Epithelial cell of esophagus (primary cell): ENCODE measurements around the gene SEMG1.

Experiments used
- DNase-seq: peaks from one replicate; pipeline ENCODE4 v3.0.0; 2010; ENCODE audit warnings: low read depth
- H3K4me3 ChIP-seq: 2 replicates; pipeline ENCODE4 v1.5.1; 2011; ENCODE audit warnings: mild to moderate bottlenecking, low read length, control low read depth
- TF ChIP-seq, protein P1 (sequence below): IDR thresholded peaks from 2 replicates; pipeline ENCODE4 v1.5.1; 2011; ENCODE audit warnings: low read depth, mild to moderate bottlenecking, low read length, control low read depth, inconsistent platforms; ENCODE audit not compliant: insufficient read depth; ENCODE audit errors: missing control alignments

Gene SEMG1

DNA sequence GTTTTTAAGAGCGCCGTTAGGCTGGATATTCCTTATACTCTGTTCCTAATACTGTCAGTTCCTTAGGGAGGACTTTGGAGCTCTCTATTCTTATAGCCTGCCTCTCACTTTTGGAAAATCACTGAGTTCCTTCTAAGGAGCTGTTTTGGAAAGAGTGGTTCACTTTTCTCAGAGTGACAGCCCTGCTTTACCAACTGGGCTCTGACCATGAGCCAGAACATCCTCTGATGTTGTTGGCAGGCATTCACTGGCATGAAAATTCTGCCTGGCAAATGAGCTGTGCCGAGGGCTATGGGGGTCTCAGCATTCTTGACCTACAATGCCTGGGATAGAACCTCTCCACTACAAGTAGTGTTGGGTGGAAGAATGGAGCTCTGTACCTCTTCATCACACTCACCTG is 14.9 kb upstream of the SEMG1 start:
- no peak overlapping the region for H3K4me3 ChIP-seq
- TF ChIP-seq, protein P1, sequence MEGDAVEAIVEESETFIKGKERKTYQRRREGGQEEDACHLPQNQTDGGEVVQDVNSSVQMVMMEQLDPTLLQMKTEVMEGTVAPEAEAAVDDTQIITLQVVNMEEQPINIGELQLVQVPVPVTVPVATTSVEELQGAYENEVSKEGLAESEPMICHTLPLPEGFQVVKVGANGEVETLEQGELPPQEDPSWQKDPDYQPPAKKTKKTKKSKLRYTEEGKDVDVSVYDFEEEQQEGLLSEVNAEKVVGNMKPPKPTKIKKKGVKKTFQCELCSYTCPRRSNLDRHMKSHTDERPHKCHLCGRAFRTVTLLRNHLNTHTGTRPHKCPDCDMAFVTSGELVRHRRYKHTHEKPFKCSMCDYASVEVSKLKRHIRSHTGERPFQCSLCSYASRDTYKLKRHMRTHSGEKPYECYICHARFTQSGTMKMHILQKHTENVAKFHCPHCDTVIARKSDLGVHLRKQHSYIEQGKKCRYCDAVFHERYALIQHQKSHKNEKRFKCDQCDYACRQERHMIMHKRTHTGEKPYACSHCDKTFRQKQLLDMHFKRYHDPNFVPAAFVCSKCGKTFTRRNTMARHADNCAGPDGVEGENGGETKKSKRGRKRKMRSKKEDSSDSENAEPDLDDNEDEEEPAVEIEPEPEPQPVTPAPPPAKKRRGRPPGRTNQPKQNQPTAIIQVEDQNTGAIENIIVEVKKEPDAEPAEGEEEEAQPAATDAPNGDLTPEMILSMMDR = no peak
- no peak for DNase-seq

DNA sequence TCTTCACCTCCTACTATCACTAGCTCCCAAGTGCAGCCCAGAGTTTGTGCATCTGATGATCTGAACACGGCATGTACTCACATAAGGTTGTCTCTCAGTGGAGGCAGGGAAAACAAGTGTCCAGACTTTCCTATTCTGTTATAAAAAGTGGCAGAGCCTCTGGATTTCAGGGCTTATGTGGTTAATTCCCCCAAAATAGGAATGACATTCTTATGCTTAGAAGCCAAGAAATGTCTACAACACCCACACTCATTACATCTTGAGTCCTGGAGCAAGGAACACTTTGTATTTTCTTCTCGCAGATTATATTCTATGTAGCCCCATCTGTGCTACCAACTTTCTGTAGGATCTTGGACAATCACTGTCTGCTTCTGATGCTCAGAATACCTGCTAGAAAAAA is 13.5 kb upstream of the SEMG1 start:
- H3K4me3 ChIP-seq = no peak overlapping the region
- DNase-seq = no peak
- TF ChIP-seq, protein P1 = no peak

GRCh38 chr20:45209924-45210323 is 3.1 kb downstream of the SEMG1 start:
- TF ChIP-seq, protein P1 = no peak
- H3K4me3 ChIP-seq = no peak overlapping the region
- DNase-seq = no peak

GRCh38 chr20:45211569-45212474 is 5.0 kb downstream of the SEMG1 start:
- no peak for DNase-seq
- TF ChIP-seq, protein P1 = no peak
- H3K4me3 ChIP-seq = no peak overlapping the region

DNA sequence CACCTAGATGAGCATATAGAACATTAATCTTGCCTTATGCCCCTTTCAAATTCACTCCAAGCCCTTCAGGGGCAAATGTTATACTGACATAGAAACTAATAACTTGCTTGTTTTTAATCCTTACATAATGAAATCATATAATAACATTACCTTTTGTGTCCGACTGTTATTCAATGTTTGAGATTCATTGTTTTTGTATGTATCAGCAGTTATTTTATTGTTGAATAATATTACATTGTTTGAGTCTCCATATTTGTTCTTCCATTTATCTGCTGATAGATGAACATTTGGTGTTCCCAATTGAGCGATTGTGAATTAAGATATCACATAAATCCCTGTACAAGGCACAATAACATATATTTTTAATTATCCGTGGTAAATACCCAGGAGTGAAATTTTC is 6.0 kb downstream of the SEMG1 start:
- TF ChIP-seq, protein P1 = no peak
- DNase-seq = no peak
- no peak overlapping the region for H3K4me3 ChIP-seq

DNA sequence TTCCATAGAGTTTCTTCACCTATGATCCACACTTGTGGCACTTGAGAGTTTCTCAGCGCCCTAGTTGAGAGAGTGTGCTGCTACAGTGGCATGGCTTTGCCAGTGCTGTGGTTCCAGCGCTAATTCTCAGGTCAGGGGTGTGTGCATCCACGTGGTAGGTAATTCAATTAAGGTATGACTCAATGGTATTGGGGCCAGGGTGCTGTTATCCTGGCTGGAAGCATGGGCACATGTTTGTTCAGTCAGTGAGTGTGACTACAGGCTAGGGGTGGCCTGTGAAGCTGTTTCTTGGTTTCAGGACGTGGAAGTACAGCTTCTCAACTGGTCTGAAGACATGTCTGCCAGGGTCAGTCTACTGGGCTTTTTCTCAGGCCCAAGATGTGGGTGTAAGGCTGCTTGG is 11.3 kb downstream of the SEMG1 start:
- no peak overlapping the region for H3K4me3 ChIP-seq
- DNase-seq = no peak
- TF ChIP-seq, protein P1 = no peak

DNA sequence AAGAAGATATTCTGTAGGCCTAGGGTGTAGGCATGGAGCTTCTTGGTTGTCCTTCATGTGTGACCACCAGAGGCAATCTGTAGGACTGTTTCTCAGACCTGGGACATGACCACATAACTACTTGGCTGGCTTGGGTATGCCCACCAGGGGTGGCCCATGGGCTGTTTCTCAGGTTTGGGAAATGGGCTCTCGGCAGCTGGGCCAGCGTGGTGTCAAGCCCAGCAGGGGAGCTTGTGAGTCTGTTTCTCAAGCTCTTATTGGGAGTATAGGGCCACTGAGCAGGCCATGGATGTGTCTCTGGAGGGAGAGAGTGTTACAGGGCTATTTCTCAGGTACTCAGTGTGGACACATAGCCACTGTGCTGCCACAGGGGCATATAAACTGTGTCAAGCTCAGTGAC is 11.8 kb downstream of the SEMG1 start:
- DNase-seq = no peak
- no peak overlapping the region for H3K4me3 ChIP-seq
- TF ChIP-seq, protein P1 = no peak
